GM12878 (cell line): Measurements from ENCODE around the gene RPS10. TPM values are rescaled to one million over a fixed set of nuclear protein-coding genes. Genes with fewer than 3 reads are reported as not detected.

ENCODE experiments used
- ATAC-seq: fragments of 200-7000 bp; cut with Tn5 transposase; 3 replicates; pipeline ENCODE4 v1.9.1; 2020; ENCODE audit warnings: mild to moderate bottlenecking, moderate library complexity
- BruUV-seq: library from RNA; stranded (reverse); fragments of 400-500 nt; replicated peaks from 2 replicates; lab custom pipeline; 2021; lab: Mats Ljungman, UMichigan
- CTCF ChIA-PET: fragments of 300-600 bp; sonication (Branson Sonifier 250); formaldehyde crosslinking; extraction: SDS; loops from one replicate; lab custom pipeline; 2021; ENCODE audit warnings: inconsistent platforms; lab: Yijun Ruan, JAX
- POLR2A ChIA-PET: fragments of 350-600 bp; formaldehyde crosslinking; extraction: SDS; loops from one replicate; lab custom pipeline; 2021; ENCODE audit warnings: inconsistent platforms; lab: Charles Lee
- RAD21 ChIA-PET: fragments of 300-600 bp; sonication (Branson Sonifier 250); formaldehyde crosslinking; loops from one replicate; lab custom pipeline; 2023; ENCODE audit warnings: antibody characterized with exemption; ENCODE audit not compliant: unreplicated experiment; lab: Charles Lee
- SMC1A ChIA-PET: fragments of 300-600 bp; sonication (Branson Sonifier 250); formaldehyde crosslinking; loops from one replicate; lab custom pipeline; 2023; ENCODE audit not compliant: unreplicated experiment, uncharacterized antibody; lab: Charles Lee
- DNase-seq: peaks from one replicate; pipeline ENCODE4 v3.0.0-alpha.2; 2011; ENCODE audit warnings: low read depth, low spot score
- FAIRE-seq: peaks from 3 replicates; lab custom pipeline; 2011; peaks lifted over from hg19 to GRCh38; lab: Jason Lieb, UNC
- H2AFZ ChIP-seq: 2 replicates; pipeline ENCODE4 v1.6.0; 2011; ENCODE audit warnings: low read depth, low read length, control low read depth; ENCODE audit not compliant: control insufficient read depth
- H3K27ac ChIP-seq: 2 replicates; pipeline ENCODE4 v1.5.1; 2011; ENCODE audit warnings: control low read depth; ENCODE audit not compliant: control insufficient read depth, insufficient read depth
- H3K27me3 ChIP-seq, 2 experiments: replicated peaks in 1 of 2; 2 replicates each; pipeline versions ENCODE4 v1.6.0 to v1.6.1; 2011; ENCODE audit warnings: low read length in 1 of 2; ENCODE audit not compliant: control insufficient read depth in 2 of 2, insufficient read depth in 2 of 2
- H3K36me3 ChIP-seq, 2 experiments: 2 replicates each; pipeline ENCODE4 v1.5.1; 2011; ENCODE audit warnings: low read length in 1 of 2; ENCODE audit not compliant: control insufficient read depth in 2 of 2, insufficient read depth in 2 of 2
- H3K4me1 ChIP-seq: 2 replicates; pipeline ENCODE4 v1.6.1; 2011; ENCODE audit warnings: mild to moderate bottlenecking, low read length, moderate library complexity, mixed read lengths; ENCODE audit not compliant: control insufficient read depth, insufficient read depth
- H3K4me2 ChIP-seq: 2 replicates; pipeline ENCODE4 v1.6.0; 2011; ENCODE audit warnings: control low read depth; ENCODE audit not compliant: control insufficient read depth, insufficient read depth
- H3K4me3 ChIP-seq: fragments of 200-600 bp; sonication (generic); 2 replicates; pipeline ENCODE4 v1.5.1; 2016
- H3K79me2 ChIP-seq: 2 replicates; pipeline ENCODE4 v1.6.0; 2011; ENCODE audit warnings: low read length; ENCODE audit not compliant: control insufficient read depth, insufficient read depth
- H3K9ac ChIP-seq: 2 replicates; pipeline ENCODE4 v1.8.0; 2011; ENCODE audit warnings: low read length, control low read depth, mixed read lengths; ENCODE audit not compliant: control insufficient read depth, insufficient read depth
- H3K9me3 ChIP-seq: replicated peaks from 3 replicates; pipeline ENCODE4 v1.5.1; 2011; ENCODE audit warnings: mild to moderate bottlenecking, low read length; ENCODE audit not compliant: control insufficient read depth, insufficient read depth
- H4K20me1 ChIP-seq: 2 replicates; pipeline ENCODE4 v1.6.0; 2011; ENCODE audit not compliant: control insufficient read depth, insufficient read depth
- GABPA ChIP-seq: IDR thresholded peaks from 2 replicates; pipeline ENCODE4 v1.6.1; 2014; ENCODE audit warnings: antibody characterized with exemption, low read depth, mild to moderate bottlenecking, inconsistent platforms
- IRF4 ChIP-seq: IDR thresholded peaks from 2 replicates; pipeline ENCODE4 v1.6.1; 2011; ENCODE audit warnings: low read depth, low read length
- JUND ChIP-seq: IDR thresholded peaks from 2 replicates; pipeline ENCODE4 v1.6.1; 2012; ENCODE audit warnings: low read depth, mild to moderate bottlenecking, low read length, improper control_type of control experiment, moderate library complexity
- KLF5 ChIP-seq: fragments of 450-650 bp; IDR thresholded peaks from 2 replicates; pipeline ENCODE4 v1.6.1; 2014; ENCODE audit warnings: mild to moderate bottlenecking; ENCODE audit not compliant: partially characterized antibody
- NFIC ChIP-seq: IDR thresholded peaks from 2 replicates; pipeline ENCODE4 v1.6.1; 2012; ENCODE audit warnings: low read depth, mild to moderate bottlenecking, inconsistent platforms, low read length, moderate library complexity
- POU2F2 ChIP-seq: IDR thresholded peaks from 3 replicates; pipeline ENCODE4 v1.6.1; 2011; ENCODE audit warnings: low read depth, mild to moderate bottlenecking, low read length, borderline replicate concordance
- SMAD5 ChIP-seq: IDR thresholded peaks from 2 replicates; pipeline ENCODE4 v1.6.1; 2016; ENCODE audit warnings: antibody characterized with exemption, low read depth
- SMC3 ChIP-seq: IDR thresholded peaks from 2 replicates; pipeline ENCODE4 v1.6.1; 2011; ENCODE audit warnings: low read length, improper control_type of control experiment, borderline replicate concordance
- SP1 ChIP-seq: IDR thresholded peaks from one replicate; pipeline ENCODE4 v1.6.1; 2011; ENCODE audit warnings: low read depth, low read length
- SUPT20H ChIP-seq: IDR thresholded peaks from 2 replicates; pipeline ENCODE4 v1.6.1; 2011; ENCODE audit warnings: low read depth, mild to moderate bottlenecking, low read length, moderate library complexity, borderline replicate concordance; ENCODE audit not compliant: control insufficient read depth
- TCF12 ChIP-seq: IDR thresholded peaks from 2 replicates; pipeline ENCODE4 v1.6.1; 2011; ENCODE audit warnings: low read depth, mild to moderate bottlenecking, low read length
- ZNF207 ChIP-seq: fragments of 450-650 bp; IDR thresholded peaks from 2 replicates; pipeline ENCODE4 v1.6.1; 2014; ENCODE audit warnings: antibody characterized with exemption, mild to moderate bottlenecking, borderline replicate concordance
- ZNF384 ChIP-seq: IDR thresholded peaks from 2 replicates; pipeline ENCODE4 v1.6.1; 2012; ENCODE audit warnings: low read depth, mild to moderate bottlenecking, low read length, improper control_type of control experiment, borderline replicate concordance
- WGBS: methylation state at CpG from one replicate; pipeline ENCODE4 v1.1.6; 2016; ENCODE audit warnings: low lambda C conversion rate; ENCODE audit not compliant: insufficient replicate concordance, insufficient coverage; ENCODE audit errors: missing lambda C conversion rate; 5-methylcytosine and 5-hydroxymethylcytosine counted together
- in situ Hi-C: fragments of 300-500 bp; cut with MboI; formaldehyde crosslinking; loops from 9 replicates; pipeline ENCODE4 v1.14.3; 2018; ENCODE audit warnings: mixed read lengths
- intact Hi-C: fragments of 100-400 bp; cut with micrococcal nuclease; formaldehyde crosslinking; loops from one replicate; pipeline ENCODE4 v1.14.2; 2022; ENCODE audit not compliant: unreplicated experiment
- polyA plus RNA-seq, 11 experiments: library from polyadenylated mRNA; depleted of rRNA in 4 of 11; unstranded in 6 of 11; stranded (reverse) in 5 of 11; fragments of >200 nt; fragmentation: Nextera tagmentation in 4 of 11; fragmentation: Illumina TruSeq in 1 of 11; extraction: Ambion mirVana in 4 of 11; extraction: Trizol in 1 of 11; gene quantifications; 1 replicate in 1 of 11; 2 replicates in 10 of 11; pipeline versions ENCODE4 v1.2.1 to v1.2.3, GENCODE V29; 2011 to 2016; ENCODE audit warnings: inconsistent platforms in 2 of 11, missing spikeins in 2 of 11, low read depth in 1 of 11
- total RNA-seq, 4 experiments: library from RNA; depleted of rRNA in 3 of 4; stranded (reverse); fragments of >200 nt in 3 of 4; fragmentation: Illumina TruSeq in 1 of 4; extraction: Trizol in 1 of 4; gene quantifications; 2 replicates each; pipeline versions ENCODE4 v1.2.1 to v1.2.3, GENCODE V29; 2013 to 2021
- TF ChIP-seq, protein P1 (sequence below): IDR thresholded peaks from 2 replicates; pipeline ENCODE4 v1.6.1; 2011; ENCODE audit warnings: low read depth, low read length, improper control_type of control experiment, borderline replicate concordance
- TF ChIP-seq, protein P2 (sequence below), 3 experiments: IDR thresholded peaks in 2 of 3; conservative IDR thresholded peaks in 1 of 3; 2 replicates each; pipeline ENCODE4 v1.5.1; 2011; ENCODE audit warnings: low read depth in 3 of 3, low read length in 3 of 3, mild to moderate bottlenecking in 3 of 3, control low read depth in 2 of 3, moderate library complexity in 2 of 3, inconsistent platforms in 1 of 3, mixed read lengths in 1 of 3; ENCODE audit not compliant: control insufficient read depth in 2 of 3, insufficient read depth in 1 of 3; ENCODE audit errors: extremely low read depth in 1 of 3

Gene RPS10
- total and polyA plus RNA-seq, 10 of the 15 experiments (the other 5 are each of a cell fraction or from before 2014, with no cell fraction given): 1,546 to 3,970 (median 2,813) TPM

GRCh38 chr6:34381081-34381480 is 44.8 kb downstream of the RPS10 start:
- CTCF ChIA-PET: interaction anchor here (1.1 to 1.2 kb wide), 2 partner anchors 10 kb away, joined by 3 read pairs; no protein-coding TSS in a partner anchor
- RAD21 ChIA-PET: interaction anchor here (0.6 to 1.3 kb wide), 4 partner anchors 9 to 178 kb away, joined by 3 to 5 read pairs (median 3); no protein-coding TSS in a partner anchor
- in situ Hi-C loops: no loop called here
- Histone ChIP-seq H3K27ac (no peak overlapping the region), H3K4me3 (no peak overlapping the region), H3K36me3 (peaks cover 0 to 2% of the 10 kb centered on the region in 2 experiments; a peak in 1 of 4 replicates), H2AFZ (no peak overlapping the region), H3K27me3 (no peaks in the 10 kb centered on the region), H3K4me2 (no peak overlapping the region), H3K9ac (no peak overlapping the region), H4K20me1 (peaks cover 3% of the 10 kb centered on the region; the same call in 1 of the 2 replicates), H3K9me3 (no peaks in the 10 kb centered on the region), H3K4me1 (no peaks in the 10 kb centered on the region), H3K79me2 (peaks cover 84% of the 10 kb centered on the region)
- SMC1A ChIA-PET: interaction anchor here (0.5 to 1.2 kb wide), 3 partner anchors 12 to 131 kb away, joined by 3 to 5 read pairs (median 3); no protein-coding TSS in a partner anchor
- BruUV-seq: no TSS peak
- DNase-seq (no peak), FAIRE-seq (no peak), ATAC-seq (no peak)
- POLR2A ChIA-PET: interaction anchor here (0.7 to 0.9 kb wide), 2 partner anchors 9 to 611 kb away, joined by 3 to 6 read pairs; no protein-coding TSS in a partner anchor
- intact Hi-C loops: no loop called here
- no peak for TF ChIP-seq SP1
- over 99% methylated on average over 5 of the region's 5 CpGs for WGBS

DNA sequence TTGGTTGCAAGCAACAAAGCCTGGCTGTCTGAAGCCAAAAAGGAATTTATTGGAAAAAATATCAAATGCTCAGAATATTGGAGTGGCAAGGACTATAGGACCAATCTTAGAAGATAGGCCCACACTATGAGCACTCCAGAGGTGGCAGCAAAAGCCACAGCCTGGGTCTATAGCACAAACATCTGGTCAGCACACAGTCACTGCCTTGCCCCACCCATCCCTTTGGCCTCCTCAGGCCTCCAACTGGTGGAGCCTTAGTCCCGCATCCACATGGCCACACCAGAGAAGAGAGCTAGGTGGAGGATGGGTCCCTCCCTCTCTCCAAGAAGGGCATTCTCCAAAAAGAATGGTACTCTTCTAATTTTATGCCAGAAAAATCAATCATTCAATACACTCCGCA is 47.4 kb downstream of the RPS10 start:
- H3K27ac ChIP-seq: no peak overlapping the region
- H3K79me2 ChIP-seq: peaks cover 78% of the 10 kb centered on the region
- no peaks in the 10 kb centered on the region for H3K27me3 ChIP-seq
- ATAC-seq (no peak; the same call in 2 of the 3 replicates), DNase-seq (no peak), FAIRE-seq (no peak)
- no peak overlapping the region for H3K4me3 ChIP-seq
- no peak overlapping the region for H2AFZ ChIP-seq
- H3K4me1 ChIP-seq: peaks cover 4% of the 10 kb centered on the region; the same call in 1 of the 2 replicates
- H3K9me3 ChIP-seq: no peaks in the 10 kb centered on the region
- POLR2A ChIA-PET: no interaction called here
- H3K4me2 ChIP-seq: no peak overlapping the region
- H3K9ac ChIP-seq: no peak overlapping the region
- RAD21 ChIA-PET: no interaction called here
- peaks cover 3% of the 10 kb centered on the region; the same call in 1 of the 2 replicates for H4K20me1 ChIP-seq
- intact Hi-C loops (no loop called here), in situ Hi-C loops (no loop called here)
- CTCF ChIA-PET: interaction anchor here (1.1 to 1.3 kb wide), 2 partner anchors 9 to 12 kb away, joined by 3 read pairs; no protein-coding TSS in a partner anchor
- WGBS: 97% methylated on average over 2 of the region's 2 CpGs
- SMC1A ChIA-PET: interaction anchor here (0.5 to 1.0 kb wide), 4 partner anchors 9 to 1634 kb away, joined by 3 read pairs; no protein-coding TSS in a partner anchor
- BruUV-seq: no TSS peak
- peaks cover 0 to 2% of the 10 kb centered on the region in 2 experiments; a peak in 1 of 4 replicates for H3K36me3 ChIP-seq
- TF ChIP-seq JUND (no peak), IRF4 (no peak), SMAD5 (no peak), TCF12 (no peak), SMC3 (no peak), ZNF384 (no peak), GABPA (no peak), KLF5 (no peak), POU2F2 (no peak), SUPT20H (no peak), NFIC (no peak), ZNF207 (no peak)
- TF ChIP-seq, protein P1, sequence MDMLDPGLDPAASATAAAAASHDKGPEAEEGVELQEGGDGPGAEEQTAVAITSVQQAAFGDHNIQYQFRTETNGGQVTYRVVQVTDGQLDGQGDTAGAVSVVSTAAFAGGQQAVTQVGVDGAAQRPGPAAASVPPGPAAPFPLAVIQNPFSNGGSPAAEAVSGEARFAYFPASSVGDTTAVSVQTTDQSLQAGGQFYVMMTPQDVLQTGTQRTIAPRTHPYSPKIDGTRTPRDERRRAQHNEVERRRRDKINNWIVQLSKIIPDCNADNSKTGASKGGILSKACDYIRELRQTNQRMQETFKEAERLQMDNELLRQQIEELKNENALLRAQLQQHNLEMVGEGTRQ: no peak
- TF ChIP-seq, protein P2, sequence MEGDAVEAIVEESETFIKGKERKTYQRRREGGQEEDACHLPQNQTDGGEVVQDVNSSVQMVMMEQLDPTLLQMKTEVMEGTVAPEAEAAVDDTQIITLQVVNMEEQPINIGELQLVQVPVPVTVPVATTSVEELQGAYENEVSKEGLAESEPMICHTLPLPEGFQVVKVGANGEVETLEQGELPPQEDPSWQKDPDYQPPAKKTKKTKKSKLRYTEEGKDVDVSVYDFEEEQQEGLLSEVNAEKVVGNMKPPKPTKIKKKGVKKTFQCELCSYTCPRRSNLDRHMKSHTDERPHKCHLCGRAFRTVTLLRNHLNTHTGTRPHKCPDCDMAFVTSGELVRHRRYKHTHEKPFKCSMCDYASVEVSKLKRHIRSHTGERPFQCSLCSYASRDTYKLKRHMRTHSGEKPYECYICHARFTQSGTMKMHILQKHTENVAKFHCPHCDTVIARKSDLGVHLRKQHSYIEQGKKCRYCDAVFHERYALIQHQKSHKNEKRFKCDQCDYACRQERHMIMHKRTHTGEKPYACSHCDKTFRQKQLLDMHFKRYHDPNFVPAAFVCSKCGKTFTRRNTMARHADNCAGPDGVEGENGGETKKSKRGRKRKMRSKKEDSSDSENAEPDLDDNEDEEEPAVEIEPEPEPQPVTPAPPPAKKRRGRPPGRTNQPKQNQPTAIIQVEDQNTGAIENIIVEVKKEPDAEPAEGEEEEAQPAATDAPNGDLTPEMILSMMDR (IDR thresholded peaks at IDR 0.05 in 2 of 3, conservative IDR thresholded peaks at IDR 0.05 in 1 of 3; ENCODE audit: control insufficient read depth in 2 of 3, extremely low read depth in 1 of 3, insufficient read depth in 1 of 3, low read depth in 3 of 3, low read length in 3 of 3): no peak
